Type B pancreatic cell (in vitro differentiated cells): ENCODE data around the gene RASGRF2. TPM values are rescaled to one million over a fixed set of nuclear protein-coding genes. Genes with fewer than 3 reads are reported as not detected.

ENCODE experiments used
- DNase-seq: peaks from one replicate; pipeline ENCODE4 v3.0.0; 2021; ENCODE audit warnings: mixed read lengths; ENCODE audit not compliant: unreplicated experiment; ENCODE audit errors: extremely low spot score
- H3K27ac Mint-ChIP-seq: 2 replicates; pipeline ENCODE4 v1.8.0; 2021; ENCODE audit warnings: mild to moderate bottlenecking, mixed read lengths
- H3K27me3 Mint-ChIP-seq: 2 replicates; pipeline ENCODE4 v1.8.0; 2021; ENCODE audit warnings: mixed read lengths
- H3K36me3 Mint-ChIP-seq: 2 replicates; pipeline ENCODE4 v1.8.0; 2021; ENCODE audit warnings: mixed read lengths
- H3K4me1 Mint-ChIP-seq: one replicate; pipeline ENCODE4 v1.8.0; 2021; ENCODE audit warnings: mixed read lengths; ENCODE audit not compliant: unreplicated experiment
- H3K4me3 Mint-ChIP-seq: 2 replicates; pipeline ENCODE4 v1.8.0; 2021; ENCODE audit warnings: mild to moderate bottlenecking, mixed read lengths
- H3K9me3 Mint-ChIP-seq: 2 replicates; pipeline ENCODE4 v1.8.0; 2021; ENCODE audit warnings: mixed read lengths
- CTCF ChIP-seq: fragments of 200-600 bp; sonication (generic); conservative IDR thresholded peaks from 2 replicates; pipeline ENCODE4 v1.5.0; 2021; ENCODE audit warnings: antibody characterized with exemption, mild to moderate bottlenecking
- total RNA-seq: library from RNA; stranded (reverse); gene quantifications from 2 replicates; pipeline ENCODE4 v1.2.1, GENCODE V29; 2021; ENCODE audit warnings: low replicate concordance

Gene RASGRF2
- total RNA-seq, 1 donor from 2014 or later = 2.1 TPM

DNA sequence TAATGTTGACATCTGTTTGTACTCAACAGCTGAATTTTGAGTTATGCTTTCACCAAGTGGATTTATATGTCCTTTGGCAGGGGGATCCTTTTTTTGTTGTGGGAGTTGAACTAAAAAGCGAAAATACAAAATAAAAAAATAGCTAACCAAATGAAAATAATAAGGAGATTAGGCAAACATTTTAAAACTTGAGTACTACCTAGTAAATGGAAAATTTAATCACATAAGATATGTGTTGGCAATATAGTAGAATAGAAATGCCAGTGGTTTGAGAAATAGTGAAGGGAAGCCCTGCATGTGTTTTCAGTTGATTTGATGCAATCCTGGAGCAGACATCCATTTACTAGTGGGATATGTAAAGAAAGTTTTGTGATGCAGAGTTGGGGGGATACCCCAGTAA lies 98.0 kb downstream of the RASGRF2 start:
- H3K4me3 Mint-ChIP-seq = no peak overlapping the region
- peaks cover 7% of the 10 kb centered on the region for H3K9me3 Mint-ChIP-seq
- no peaks in the 10 kb centered on the region for H3K36me3 Mint-ChIP-seq
- no peaks in the 10 kb centered on the region for H3K4me1 Mint-ChIP-seq
- no peak overlapping the region for H3K27ac Mint-ChIP-seq
- H3K27me3 Mint-ChIP-seq = no peaks in the 10 kb centered on the region
- TF ChIP-seq CTCF = no peak
- no peak for DNase-seq

GRCh38 chr5:81065492-81065891 lies 105.3 kb downstream of the RASGRF2 start:
- no peak overlapping the region for H3K27ac Mint-ChIP-seq
- DNase-seq = no peak

GRCh38 chr5:81066102-81066501 lies 105.9 kb downstream of the RASGRF2 start:
- Mint-ChIP-seq H3K27ac (no peak overlapping the region), H3K4me3 (no peak overlapping the region), H3K36me3 (no peaks in the 10 kb centered on the region), H3K9me3 (no peaks in the 10 kb centered on the region), H3K27me3 (no peaks in the 10 kb centered on the region), H3K4me1 (no peaks in the 10 kb centered on the region)
- DNase-seq = no peak
- TF ChIP-seq CTCF = no peak

More at GRCh38 chr5:81065492-81065891, 105.3 kb downstream of the RASGRF2 start:
- no peak for TF ChIP-seq CTCF
- Mint-ChIP-seq H3K36me3 (no peaks in the 10 kb centered on the region), H3K9me3 (peaks cover 2% of the 10 kb centered on the region), H3K4me3 (no peak overlapping the region), H3K4me1 (no peaks in the 10 kb centered on the region), H3K27me3 (no peaks in the 10 kb centered on the region)

GRCh38 chr5:81067406-81067805 lies 107.2 kb downstream of the RASGRF2 start:
- no peak for DNase-seq
- H3K27ac Mint-ChIP-seq = no peak overlapping the region
- H3K27me3 Mint-ChIP-seq = no peaks in the 10 kb centered on the region
- no peaks in the 10 kb centered on the region for H3K4me1 Mint-ChIP-seq
- no peaks in the 10 kb centered on the region for H3K9me3 Mint-ChIP-seq
- no peak overlapping the region for H3K4me3 Mint-ChIP-seq
- TF ChIP-seq CTCF = no peak
- no peaks in the 10 kb centered on the region for H3K36me3 Mint-ChIP-seq

DNA sequence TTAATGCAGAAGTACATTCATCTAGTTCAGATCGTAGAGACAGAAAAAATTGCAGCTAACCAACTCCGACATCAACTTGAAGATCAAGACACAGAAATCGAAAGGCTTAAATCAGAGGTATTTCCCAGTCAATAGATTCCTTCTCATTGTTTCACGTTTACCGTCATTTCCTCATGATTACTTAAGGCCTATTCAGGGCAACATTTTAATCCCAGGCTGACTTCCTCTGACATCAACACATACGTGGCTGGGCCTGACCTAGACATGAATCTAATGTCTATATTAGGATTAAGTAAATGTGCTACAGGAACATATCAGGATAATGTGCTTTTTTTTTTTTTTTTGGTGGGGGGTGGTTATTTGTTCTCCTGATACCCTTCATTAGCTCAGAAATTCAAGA lies 107.9 kb downstream of the RASGRF2 start:
- Mint-ChIP-seq H3K4me3 (no peak overlapping the region), H3K27ac (no peak overlapping the region), H3K36me3 (no peaks in the 10 kb centered on the region), H3K4me1 (no peaks in the 10 kb centered on the region), H3K27me3 (no peaks in the 10 kb centered on the region), H3K9me3 (no peaks in the 10 kb centered on the region)
- TF ChIP-seq CTCF = no peak
- DNase-seq = no peak

DNA sequence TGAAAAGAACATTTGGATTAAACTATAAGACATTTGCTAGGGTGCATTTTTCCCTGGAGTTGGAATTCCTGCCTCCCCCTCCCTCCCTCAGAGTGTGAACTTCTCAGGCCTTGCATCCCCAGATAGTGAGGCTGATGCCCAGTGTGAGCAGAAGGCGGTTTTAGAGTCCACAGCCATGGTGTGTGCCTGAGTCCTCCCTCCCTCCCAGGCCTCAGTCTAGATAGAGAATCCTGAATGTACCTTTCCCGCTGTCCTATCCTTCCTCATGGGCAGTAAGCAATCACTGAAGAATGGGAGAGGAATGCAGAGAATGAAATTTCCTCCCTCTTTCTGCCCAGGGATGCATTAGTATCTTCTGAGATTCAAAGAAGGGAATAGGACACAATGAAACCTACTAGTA lies 108.5 kb downstream of the RASGRF2 start:
- no peaks in the 10 kb centered on the region for H3K9me3 Mint-ChIP-seq
- no peaks in the 10 kb centered on the region for H3K4me1 Mint-ChIP-seq
- no peak for DNase-seq
- no peak overlapping the region for H3K4me3 Mint-ChIP-seq
- no peak overlapping the region for H3K27ac Mint-ChIP-seq
- H3K27me3 Mint-ChIP-seq = no peaks in the 10 kb centered on the region
- H3K36me3 Mint-ChIP-seq = no peaks in the 10 kb centered on the region
- no peak for TF ChIP-seq CTCF
